Glutamatergic neuron (in vitro differentiated cells): ENCODE results near the gene HERC4. TPM values are rescaled to one million over a fixed set of nuclear protein-coding genes. Genes with fewer than 3 reads are reported as not detected.

Experiments
- DNase-seq: peaks from one replicate; pipeline ENCODE4 v3.0.0; 2022
- H3K27ac Mint-ChIP-seq: one replicate; pipeline ENCODE4 v1.8.0; 2020; ENCODE audit warnings: mild to moderate bottlenecking, mixed read lengths, inconsistent platforms; ENCODE audit not compliant: unreplicated experiment
- H3K27me3 Mint-ChIP-seq: one replicate; pipeline ENCODE4 v1.8.0; 2020; ENCODE audit warnings: mild to moderate bottlenecking, moderate library complexity, mixed read lengths, inconsistent platforms; ENCODE audit not compliant: unreplicated experiment
- H3K36me3 Mint-ChIP-seq: one replicate; pipeline ENCODE4 v1.8.0; 2020; ENCODE audit warnings: mild to moderate bottlenecking, mixed read lengths, inconsistent platforms; ENCODE audit not compliant: unreplicated experiment
- H3K4me1 Mint-ChIP-seq: one replicate; pipeline ENCODE4 v1.8.0; 2020; ENCODE audit warnings: mild to moderate bottlenecking, low read depth, mixed read lengths, inconsistent platforms; ENCODE audit not compliant: unreplicated experiment
- H3K4me3 Mint-ChIP-seq: one replicate; pipeline ENCODE4 v1.8.0; 2020; ENCODE audit warnings: mild to moderate bottlenecking, mixed read lengths, inconsistent platforms; ENCODE audit not compliant: unreplicated experiment
- H3K9me3 Mint-ChIP-seq: one replicate; pipeline ENCODE4 v1.8.0; 2020; ENCODE audit warnings: mild to moderate bottlenecking, moderate library complexity, mixed read lengths, inconsistent platforms; ENCODE audit not compliant: unreplicated experiment
- total RNA-seq: library from RNA; stranded (reverse); fragmentation: NEBNext Ultra II Directional; extraction: Animal tissue kit (Norgen Biotek cat#: 25700); gene quantifications from one replicate; pipeline ENCODE4 v1.2.1, GENCODE V29; 2021; ENCODE audit not compliant: unreplicated experiment
- TF ChIP-seq, protein P1 (sequence below): fragments of 200-600 bp; sonication (generic); IDR thresholded peaks from one replicate; pipeline ENCODE4 v1.5.0; 2021; ENCODE audit not compliant: partially characterized antibody, unreplicated experiment

Gene HERC4
- total RNA-seq, 1 donor from 2014 or later = 39.5 TPM

DNA sequence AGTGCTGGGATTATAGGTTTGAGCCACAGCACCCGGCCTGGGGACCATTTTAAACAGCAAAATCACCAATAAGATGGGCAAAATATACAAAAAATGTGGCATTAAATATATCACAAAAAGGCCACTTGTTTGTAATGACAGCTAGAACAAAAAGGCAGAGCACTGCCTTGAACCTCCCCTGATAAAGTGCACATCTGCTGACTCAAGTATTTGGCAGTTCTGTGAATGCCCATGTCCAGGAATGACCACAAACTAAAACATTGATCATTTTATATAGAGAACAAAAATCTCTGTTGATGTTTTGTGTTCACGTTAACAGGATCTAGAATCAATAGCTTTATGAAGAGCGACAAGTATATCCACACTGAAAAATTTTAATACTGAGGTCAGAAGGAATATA, 21.5 kb downstream of the HERC4 start:
- Mint-ChIP-seq H3K9me3 (no peaks in the 10 kb centered on the region), H3K36me3 (no peaks in the 10 kb centered on the region), H3K4me3 (no peak overlapping the region), H3K4me1 (no peaks in the 10 kb centered on the region), H3K27ac (no peak overlapping the region), H3K27me3 (no peaks in the 10 kb centered on the region)
- DNase-seq = no peak
- TF ChIP-seq, protein P1, sequence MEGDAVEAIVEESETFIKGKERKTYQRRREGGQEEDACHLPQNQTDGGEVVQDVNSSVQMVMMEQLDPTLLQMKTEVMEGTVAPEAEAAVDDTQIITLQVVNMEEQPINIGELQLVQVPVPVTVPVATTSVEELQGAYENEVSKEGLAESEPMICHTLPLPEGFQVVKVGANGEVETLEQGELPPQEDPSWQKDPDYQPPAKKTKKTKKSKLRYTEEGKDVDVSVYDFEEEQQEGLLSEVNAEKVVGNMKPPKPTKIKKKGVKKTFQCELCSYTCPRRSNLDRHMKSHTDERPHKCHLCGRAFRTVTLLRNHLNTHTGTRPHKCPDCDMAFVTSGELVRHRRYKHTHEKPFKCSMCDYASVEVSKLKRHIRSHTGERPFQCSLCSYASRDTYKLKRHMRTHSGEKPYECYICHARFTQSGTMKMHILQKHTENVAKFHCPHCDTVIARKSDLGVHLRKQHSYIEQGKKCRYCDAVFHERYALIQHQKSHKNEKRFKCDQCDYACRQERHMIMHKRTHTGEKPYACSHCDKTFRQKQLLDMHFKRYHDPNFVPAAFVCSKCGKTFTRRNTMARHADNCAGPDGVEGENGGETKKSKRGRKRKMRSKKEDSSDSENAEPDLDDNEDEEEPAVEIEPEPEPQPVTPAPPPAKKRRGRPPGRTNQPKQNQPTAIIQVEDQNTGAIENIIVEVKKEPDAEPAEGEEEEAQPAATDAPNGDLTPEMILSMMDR = no peak

DNA sequence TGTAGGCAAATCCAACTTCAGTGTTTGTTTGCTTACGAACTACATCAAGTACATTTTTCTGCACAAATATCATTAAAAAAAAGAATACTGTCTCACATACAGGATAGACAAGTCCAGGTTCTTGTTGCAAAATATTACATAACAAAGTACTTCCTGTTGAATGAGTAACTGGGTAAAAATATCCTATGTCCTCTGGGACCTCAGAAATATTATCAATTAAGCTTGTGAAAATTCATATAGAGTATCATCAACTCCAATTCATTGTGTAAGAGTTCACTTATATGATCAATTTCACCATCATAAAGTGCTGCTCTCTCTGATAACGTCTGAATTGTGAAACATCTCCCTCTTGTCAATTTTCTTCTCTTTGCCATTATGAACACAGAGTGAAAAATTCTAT, 22.6 kb downstream of the HERC4 start:
- H3K9me3 Mint-ChIP-seq = no peaks in the 10 kb centered on the region
- TF ChIP-seq, protein P1 = no peak
- no peak overlapping the region for H3K27ac Mint-ChIP-seq
- no peak overlapping the region for H3K4me3 Mint-ChIP-seq
- H3K27me3 Mint-ChIP-seq = no peaks in the 10 kb centered on the region
- DNase-seq = no peak
- no peaks in the 10 kb centered on the region for H3K36me3 Mint-ChIP-seq
- H3K4me1 Mint-ChIP-seq = no peaks in the 10 kb centered on the region

DNA sequence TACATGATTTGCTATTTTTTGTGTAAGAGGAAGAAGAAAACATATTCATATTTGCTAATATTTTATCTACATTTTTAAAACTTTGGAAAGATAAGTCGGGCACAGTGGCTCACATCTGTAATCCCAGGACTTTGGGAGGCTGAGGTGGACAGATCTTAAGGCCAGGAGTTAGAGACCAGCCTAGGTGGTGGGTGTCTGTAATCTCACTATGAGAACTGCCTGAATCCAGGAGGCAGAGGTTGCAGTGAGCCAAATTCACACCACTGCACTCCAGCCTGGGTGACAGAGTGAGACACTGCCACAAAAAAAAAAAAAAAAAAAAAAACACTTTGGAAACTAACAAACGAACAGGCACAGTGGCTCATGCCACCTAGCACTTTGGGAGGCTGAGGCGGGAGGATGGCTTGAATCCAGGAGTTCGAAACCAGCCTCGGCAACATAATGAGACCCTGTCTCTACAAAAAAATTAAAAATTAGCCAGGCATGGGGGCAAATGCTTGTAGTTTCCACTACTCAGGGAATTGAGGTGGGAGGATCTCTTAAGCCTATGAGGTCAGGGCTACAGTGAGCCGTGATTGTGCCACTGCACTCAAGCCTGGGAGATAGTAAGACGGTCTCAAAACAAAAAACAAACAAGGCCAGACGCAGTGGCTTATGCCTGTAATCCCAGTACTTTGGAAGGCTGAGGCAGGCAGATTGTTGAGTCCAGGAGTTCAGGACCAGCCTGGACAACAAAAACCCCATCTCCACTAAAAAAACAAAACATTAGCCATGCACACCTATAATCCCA, 25.6 kb downstream of the HERC4 start:
- Mint-ChIP-seq H3K27me3 (no peaks in the 10 kb centered on the region), H3K36me3 (no peaks in the 10 kb centered on the region), H3K27ac (no peak overlapping the region), H3K9me3 (no peaks in the 10 kb centered on the region), H3K4me1 (no peaks in the 10 kb centered on the region), H3K4me3 (no peak overlapping the region)
- TF ChIP-seq, protein P1 = no peak
- no peak for DNase-seq

DNA sequence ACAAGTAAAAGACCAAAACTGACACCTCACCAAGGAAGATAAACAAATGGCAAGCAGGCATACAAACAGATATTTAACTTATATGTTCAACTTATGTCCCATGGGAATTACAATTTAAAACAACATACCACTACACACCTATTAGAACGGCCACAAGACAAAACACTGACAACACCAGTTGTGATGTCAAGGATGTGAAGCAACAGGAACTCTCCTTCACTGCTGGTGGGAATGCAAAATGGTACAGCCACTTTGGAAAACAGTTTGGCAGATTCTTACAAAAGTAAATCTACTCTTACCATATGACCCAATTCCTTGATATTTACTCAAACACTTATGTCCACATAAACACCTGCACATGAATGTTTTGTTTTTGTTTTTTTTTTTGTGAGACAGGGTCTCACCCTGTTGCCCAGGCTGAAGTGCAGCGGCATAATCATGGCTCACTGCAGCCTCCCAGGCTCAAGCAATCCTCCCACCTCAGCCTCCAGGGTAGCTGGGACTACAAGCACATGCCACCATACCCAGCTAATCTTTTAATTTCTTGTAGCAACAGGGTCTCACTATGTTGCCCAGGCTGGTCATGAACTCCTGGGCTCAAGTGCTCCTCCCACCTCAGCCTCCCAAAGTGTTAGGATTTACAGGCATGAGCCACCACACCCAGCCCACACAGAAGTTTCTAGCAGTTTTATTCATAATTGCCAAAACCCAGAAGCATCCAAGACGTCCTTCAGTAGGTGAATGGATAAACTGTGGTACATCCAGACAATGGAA, 27.3 kb downstream of the HERC4 start:
- no peak overlapping the region for H3K4me3 Mint-ChIP-seq
- DNase-seq = no peak
- H3K9me3 Mint-ChIP-seq = no peaks in the 10 kb centered on the region
- H3K4me1 Mint-ChIP-seq = no peaks in the 10 kb centered on the region
- no peaks in the 10 kb centered on the region for H3K27me3 Mint-ChIP-seq
- H3K36me3 Mint-ChIP-seq = no peaks in the 10 kb centered on the region
- TF ChIP-seq, protein P1 = no peak
- H3K27ac Mint-ChIP-seq = no peak overlapping the region

DNA sequence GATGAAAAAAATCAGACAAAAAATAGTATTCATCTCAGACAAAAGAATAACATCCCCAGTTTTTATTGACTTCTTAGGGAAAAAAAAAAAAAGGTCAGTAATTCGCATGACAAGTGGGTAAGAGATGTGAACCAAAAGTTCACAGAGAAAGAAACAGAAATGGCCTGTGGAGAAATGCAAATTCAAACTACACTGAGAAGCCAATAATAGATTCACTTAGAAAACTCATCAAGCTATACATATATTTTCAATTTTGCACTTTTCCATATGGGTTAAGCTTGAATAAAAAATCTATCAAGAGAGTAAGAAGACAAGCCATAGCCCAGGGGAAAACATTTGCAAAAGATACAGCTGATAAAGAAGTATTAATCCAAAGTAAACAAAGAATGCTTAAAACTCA, 28.0 kb downstream of the HERC4 start:
- no peaks in the 10 kb centered on the region for H3K9me3 Mint-ChIP-seq
- no peak overlapping the region for H3K27ac Mint-ChIP-seq
- H3K36me3 Mint-ChIP-seq = no peaks in the 10 kb centered on the region
- H3K27me3 Mint-ChIP-seq = no peaks in the 10 kb centered on the region
- H3K4me3 Mint-ChIP-seq = no peak overlapping the region
- DNase-seq = no peak
- TF ChIP-seq, protein P1 = no peak
- no peaks in the 10 kb centered on the region for H3K4me1 Mint-ChIP-seq
